ENCODE results near the gene SCN4B. TPM values are rescaled to one million over a fixed set of nuclear protein-coding genes. Genes with fewer than 3 reads are reported as not detected.
A peak's percentile ranks its signal among the peaks of the same experiment; 100 is the strongest.

Gene SCN4B
- total and polyA plus RNA-seq, 2 of the 8 experiments (the other 6 are each of a cell fraction or from before 2014, with no cell fraction given), result 2.8 to 4.9 TPM

- POLR2A ChIA-PET (ENCODE audit: partially characterized antibody), result interaction anchor here (2.0 kb wide), 1 partner anchor 9 kb away, joined by 6 read pairs; no protein-coding TSS in a partner anchor
- FAIRE-seq, result no peak
- CTCF ChIA-PET (ENCODE audit: partially characterized antibody), result interaction anchor here (1.1 to 5.1 kb wide), 6 partner anchors 9 to 162 kb away, joined by 3 to 22 read pairs (median 4); no protein-coding TSS in a partner anchor
Observed at GRCh38 chr11:118133816-118134215, 18.8 kb downstream of the SCN4B start.

More at GRCh38 chr11:118133816-118134215, 18.8 kb downstream of the SCN4B start:
- Histone ChIP-seq H2BK5ac (ENCODE audit: low read depth, low read length) (no peak overlapping the region), H4K5ac (ENCODE audit: insufficient read length, low read depth, low read length) (no peak overlapping the region), H4K20me1 (replicated peaks in 1 of 2; ENCODE audit: control insufficient read depth in 1 of 2, insufficient read depth in 2 of 2, low read length in 2 of 2) (no peaks in the 10 kb centered on the region), H3K4me2 (ENCODE audit: insufficient read depth in 1 of 2, low read depth in 2 of 2, low read length in 2 of 2) (no peak overlapping the region), H3K23ac (ENCODE audit: insufficient read length) (no peak overlapping the region), H4K91ac (replicated peaks; ENCODE audit: insufficient read length, low read length) (no peak overlapping the region), H3K56ac (replicated peaks; ENCODE audit: insufficient read length, low read depth, low read length) (no peak overlapping the region), H4K8ac (ENCODE audit: extremely low read depth, insufficient read depth, low read length) (no peak overlapping the region), H3K27ac (ENCODE audit: low read depth, low read length) (no peak overlapping the region), H3K18ac (ENCODE audit: extremely low read depth, low read length) (no peak overlapping the region), H3K4me1 (replicated peaks in 1 of 4; ENCODE audit: control insufficient read depth in 3 of 4, insufficient read depth in 4 of 4, low read length in 3 of 4) (no peaks in the 10 kb centered on the region; a peak in 1 of 7 replicates), H2BK120ac (replicated peaks; ENCODE audit: low read depth, low read length) (no peak overlapping the region), H3K23me2 (ENCODE audit: low read depth, low read length) (no peaks in the 10 kb centered on the region), H3K4ac (replicated peaks; ENCODE audit: insufficient read length, low read depth, low read length) (no peak overlapping the region), H3K27me3 (replicated peaks in 1 of 4; ENCODE audit: control insufficient read depth in 3 of 4, extremely low read depth in 1 of 4, insufficient read depth in 3 of 4, low read length in 3 of 4) (no peaks in the 10 kb centered on the region), H3K4me3 (ENCODE audit: extremely low read depth in 1 of 4, insufficient read depth in 2 of 4, low read depth in 3 of 4, low read length in 4 of 4) (no peak overlapping the region), H3K79me1 (ENCODE audit: low read depth, low read length) (no peaks in the 10 kb centered on the region), H3K9ac (replicated peaks in 1 of 4; ENCODE audit: extremely low read depth in 1 of 4, low read depth in 3 of 4, low read length in 3 of 4) (no peak overlapping the region), H2AK5ac (ENCODE audit: low read depth, low read length) (0 out of 2 replicates have a peak overlapping the region, but pooled peaks have one; percentile 15), H3K36me3 (ENCODE audit: control insufficient read depth in 2 of 4, insufficient read depth in 4 of 4, low read length in 3 of 4) (no peaks in the 10 kb centered on the region), H2BK12ac (ENCODE audit: low read depth, low read length) (peak overlapping the region; percentile 63; the same call in 1 of the 2 replicates), H2BK20ac (ENCODE audit: low read length) (no peak overlapping the region), H3K14ac (ENCODE audit: insufficient read length) (no peak overlapping the region), H2AFZ (ENCODE audit: low read length) (no peak overlapping the region), H3K9me3 (ENCODE audit: insufficient read depth in 2 of 2, low read depth in 1 of 2, low read length in 1 of 2) (no peaks in the 10 kb centered on the region), H2BK15ac (ENCODE audit: low read length) (no peak overlapping the region), H3K79me2 (ENCODE audit: control insufficient read depth in 1 of 2, insufficient read depth in 2 of 2, low read length in 2 of 2) (no peaks in the 10 kb centered on the region)
- TF ChIP-seq JUND (IDR thresholded peaks at IDR 0.05; ENCODE audit: low read length), result no peak
- TF ChIP-seq TAF1 (IDR thresholded peaks at IDR 0.05; ENCODE audit: low read depth, low read length), result no peak
- no peak for TF ChIP-seq TCF12 (IDR thresholded peaks at IDR 0.05; ENCODE audit: low read depth, low read length)
- TF ChIP-seq JUN (IDR thresholded peaks at IDR 0.05; ENCODE audit: low read depth, low read length), result no peak
- no peak for TF ChIP-seq RAD21 (IDR thresholded peaks at IDR 0.05 in 1 of 2, conservative IDR thresholded peaks at IDR 0.05 in 1 of 2; ENCODE audit: low read depth in 2 of 2, low read length in 2 of 2)
- TF ChIP-seq EP300 (IDR thresholded peaks at IDR 0.05; ENCODE audit: borderline replicate concordance in 1 of 2, low read depth in 2 of 2, low read length in 2 of 2), result no peak
- no peak for TF ChIP-seq HDAC6 (IDR thresholded peaks at IDR 0.05; ENCODE audit: low read depth, low read length)
- no peak for TF ChIP-seq NRF1 (IDR thresholded peaks at IDR 0.05; ENCODE audit: low read depth, low read length)
- DNase-seq (ENCODE audit: low read depth in 1 of 2, low spot score in 2 of 2), result no peak
- WGBS, 2 experiments (ENCODE audit: extremely low coverage in 1 of 2, insufficient coverage in 1 of 2, insufficient read length in 1 of 2, insufficient replicate concordance in 2 of 2, low coverage in 1 of 2, low lambda C conversion rate in 2 of 2, missing lambda C conversion rate in 1 of 2), result 87% methylated on average over 10 of the region's 10 CpGs; no CpG with 5 or more reads in 1 of the 2 experiments

Data from H1 (cell line).